H4 (cell line): ENCODE results near the gene GPC6. TPM values are rescaled to one million over a fixed set of nuclear protein-coding genes. Genes with fewer than 3 reads are reported as not detected.

ENCODE experiments used
- DNase-seq: peaks from one replicate; pipeline ENCODE4 v3.0.0-alpha.2; 2015; ENCODE audit warnings: low spot score
- total RNA-seq: library from RNA; depleted of rRNA; stranded (reverse); fragments of >200 nt; shearing (Covaris generic); gene quantifications from 2 replicates; pipeline ENCODE4 v1.2.3, GENCODE V29; 2014

Gene GPC6
- total RNA-seq, 1 experiment from 2014 or later = 9.9 TPM

- no peak for DNase-seq
Observed at GRCh38 chr13:94160875-94161274, 934.3 kb downstream of the GPC6 start.

GRCh38 chr13:94162289-94162688 lies 935.7 kb downstream of the GPC6 start:
- DNase-seq = no peak

GRCh38 chr13:94163535-94163934 lies 936.9 kb downstream of the GPC6 start:
- no peak for DNase-seq

- no peak for DNase-seq
Observed at GRCh38 chr13:94168783-94169453, 942.3 kb downstream of the GPC6 start.

- no peak for DNase-seq
Observed at GRCh38 chr13:94169454-94170144, 943.0 kb downstream of the GPC6 start.

GRCh38 chr13:94170145-94170571 lies 943.6 kb downstream of the GPC6 start:
- DNase-seq = no peak

- no peak for DNase-seq
Observed at GRCh38 chr13:94172416-94172815, 945.8 kb downstream of the GPC6 start.

- DNase-seq = peak; percentile 7
Observed at GRCh38 chr13:94173312-94173854, 946.8 kb downstream of the GPC6 start.

GRCh38 chr13:94174009-94174408 lies 947.4 kb downstream of the GPC6 start:
- no peak for DNase-seq

GRCh38 chr13:94175076-94175475 lies 948.5 kb downstream of the GPC6 start:
- no peak for DNase-seq

GRCh38 chr13:94176561-94176960 lies 950.0 kb downstream of the GPC6 start:
- no peak for DNase-seq

GRCh38 chr13:94177041-94177440 lies 950.4 kb downstream of the GPC6 start:
- DNase-seq = no peak

- DNase-seq = no peak
Observed at GRCh38 chr13:94178625-94179244, 952.1 kb downstream of the GPC6 start.

GRCh38 chr13:94181461-94182107 lies 955.0 kb downstream of the GPC6 start:
- no peak for DNase-seq

- no peak for DNase-seq
Observed at GRCh38 chr13:94182185-94182761, 955.7 kb downstream of the GPC6 start.

- no peak for DNase-seq
Observed at GRCh38 chr13:94186470-94186869, 959.9 kb downstream of the GPC6 start.

GRCh38 chr13:94188201-94188854 lies 961.7 kb downstream of the GPC6 start:
- no peak for DNase-seq

GRCh38 chr13:94192431-94192975 lies 965.9 kb downstream of the GPC6 start:
- DNase-seq = peak; percentile 12

- peak; percentile 30 for DNase-seq
Observed at GRCh38 chr13:94195715-94196114, 969.1 kb downstream of the GPC6 start.

GRCh38 chr13:94196413-94196812 lies 969.8 kb downstream of the GPC6 start:
- DNase-seq = no peak

GRCh38 chr13:94198681-94199080 lies 972.1 kb downstream of the GPC6 start:
- no peak for DNase-seq
